ENCODE data around the gene BCL11A.

BCL11A gene

DNA sequence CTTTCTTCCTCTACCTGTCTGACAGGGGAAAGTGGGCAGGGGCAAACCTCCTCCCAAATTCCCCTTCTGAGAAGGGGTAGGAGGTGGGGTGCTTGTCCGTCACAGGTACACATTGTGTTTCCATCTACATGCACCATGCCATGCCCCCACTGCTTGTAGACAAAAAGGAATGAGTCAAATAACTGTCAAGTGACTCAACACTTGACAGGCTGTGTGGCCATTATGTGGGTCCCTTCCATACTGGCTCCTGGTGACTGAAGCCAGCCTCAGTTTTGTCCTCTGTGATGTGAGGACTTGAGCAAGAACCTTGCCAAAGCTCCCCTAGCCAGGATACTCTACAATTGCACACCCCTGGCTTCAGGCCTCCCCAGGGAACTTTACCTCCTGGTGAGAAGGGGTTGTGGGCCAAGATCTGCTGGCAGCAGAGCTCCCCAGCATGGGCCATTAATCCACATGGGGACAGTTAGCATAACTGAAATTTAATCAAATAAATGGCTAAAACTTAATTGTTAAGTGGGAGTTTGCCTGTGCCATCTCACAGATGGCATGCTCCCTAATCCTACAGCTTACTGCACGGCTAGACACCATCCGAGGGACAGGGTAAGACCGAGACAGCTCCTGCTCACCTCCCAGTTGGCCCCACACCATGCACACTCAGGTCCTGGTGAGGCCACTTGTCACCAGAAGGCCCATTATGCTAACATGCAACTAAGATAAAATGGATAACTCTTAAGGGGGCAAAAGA is 140.2 kb downstream of the BCL11A start:
- in situ Hi-C loops (cut with HindIII; ENCODE audit: low sequenced_read_pairs): no loop called here

DNA sequence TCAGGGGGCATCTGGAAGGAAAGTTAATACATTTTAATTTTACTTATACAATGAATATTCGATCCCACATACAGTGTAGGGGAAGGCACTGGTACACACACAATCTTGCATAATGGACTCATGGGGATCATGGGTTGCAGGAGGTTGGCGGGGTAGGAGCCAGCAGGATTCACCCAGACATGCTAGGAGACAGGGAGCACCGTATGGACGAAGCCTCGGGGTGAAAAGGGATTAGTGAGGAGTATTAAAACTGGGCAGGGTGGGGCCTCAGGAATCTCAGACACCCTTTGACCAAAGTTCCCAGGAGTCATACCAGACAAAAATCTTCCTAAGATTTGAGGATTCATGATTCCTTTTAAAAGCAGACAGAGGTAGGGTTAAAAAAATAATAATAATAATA is 140.8 kb downstream of the BCL11A start:
- in situ Hi-C loops (cut with HindIII; ENCODE audit: low sequenced_read_pairs): no loop called here

DNA sequence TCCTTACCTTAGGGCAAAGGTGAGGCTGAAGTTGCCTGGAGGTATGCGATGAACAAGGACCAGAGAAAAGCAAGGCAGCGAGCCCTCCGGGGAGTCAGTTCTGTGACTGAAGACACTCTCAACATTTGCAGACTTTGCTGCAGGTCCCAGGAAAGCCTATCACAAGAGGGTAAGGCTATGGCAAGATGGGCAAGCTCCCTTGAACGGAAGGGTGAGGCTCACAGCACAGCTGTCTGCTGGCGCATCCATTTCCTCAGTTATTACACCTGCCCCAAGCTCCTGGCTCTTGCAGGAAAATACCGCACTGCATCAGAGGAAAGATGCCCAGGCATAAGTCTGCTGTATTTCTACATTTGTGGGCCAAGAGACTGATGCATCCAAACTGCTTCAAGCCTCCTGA is 141.4 kb downstream of the BCL11A start:
- in situ Hi-C loops (cut with HindIII; ENCODE audit: low sequenced_read_pairs): no loop called here

DNA sequence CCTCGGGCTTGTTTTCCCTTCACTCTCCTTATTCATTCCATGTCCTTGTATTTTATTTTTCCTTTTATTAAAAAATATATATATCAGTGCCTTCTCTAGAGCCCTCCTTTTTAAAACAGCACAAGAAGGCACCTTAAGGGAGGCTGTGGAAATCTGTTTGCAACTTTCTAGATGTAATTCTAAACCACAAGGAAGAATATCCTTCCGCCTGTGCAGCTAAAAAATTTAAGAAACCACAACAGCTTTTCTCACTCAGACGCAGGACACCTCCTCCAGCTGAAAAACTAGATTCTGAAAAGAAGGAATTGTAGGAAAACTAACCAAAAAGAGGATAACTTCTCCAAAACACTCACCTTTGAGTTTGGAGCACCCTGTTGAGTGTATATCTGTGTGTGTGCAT is 142.2 kb downstream of the BCL11A start:
- in situ Hi-C loops (cut with HindIII; ENCODE audit: low sequenced_read_pairs): no loop called here

DNA sequence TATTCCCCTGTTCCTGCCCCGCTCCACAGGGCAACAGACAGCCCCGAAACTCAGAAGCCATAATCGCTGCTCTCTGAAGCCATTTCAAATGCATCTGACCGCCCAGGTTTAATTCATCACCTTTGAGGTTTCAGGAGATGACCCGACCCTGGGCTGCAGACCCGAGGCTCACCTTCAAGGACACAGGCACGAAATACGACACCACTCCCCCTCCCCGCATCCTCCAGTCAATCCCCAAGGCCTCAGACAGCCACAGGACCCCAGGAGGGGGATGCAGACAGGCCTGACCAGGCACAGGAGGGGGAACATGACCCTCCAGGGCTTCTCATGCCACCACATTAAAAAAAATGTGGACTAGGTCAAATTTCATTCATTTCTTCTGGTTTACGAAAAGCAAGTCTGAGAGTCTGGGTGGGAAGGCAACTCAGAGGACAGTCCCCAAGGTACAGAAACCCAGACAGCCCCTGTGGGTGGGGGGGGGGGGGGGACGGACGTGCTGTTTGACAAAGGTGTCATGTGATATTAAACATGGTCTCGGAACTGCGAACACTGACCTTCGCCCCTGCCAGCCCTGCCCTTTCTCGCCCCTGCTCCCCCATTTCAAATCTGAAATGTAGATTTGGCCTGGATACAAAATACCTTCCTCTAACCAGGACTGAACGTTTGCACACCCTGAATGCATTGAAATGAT is 142.9 kb downstream of the BCL11A start:
- in situ Hi-C loops (cut with HindIII; ENCODE audit: low sequenced_read_pairs): no loop called here

DNA sequence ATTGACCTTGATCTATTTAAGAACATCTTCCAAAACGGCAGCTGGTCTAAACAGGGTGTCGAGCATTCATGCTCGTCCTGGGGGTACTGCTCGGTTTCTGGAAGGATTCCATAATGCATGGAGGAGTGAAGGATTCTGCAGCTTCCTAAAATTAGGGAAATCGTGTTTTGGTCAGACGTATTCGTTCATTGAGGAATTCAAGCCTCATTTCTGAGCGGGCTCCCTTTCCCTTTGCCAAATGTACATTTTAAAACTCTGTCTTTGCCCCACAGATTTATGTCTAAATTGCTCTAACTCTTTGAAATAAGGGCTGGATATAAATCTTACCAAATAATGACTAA is 144.0 kb downstream of the BCL11A start:
- in situ Hi-C loops (cut with HindIII; ENCODE audit: low sequenced_read_pairs): no loop called here

DNA sequence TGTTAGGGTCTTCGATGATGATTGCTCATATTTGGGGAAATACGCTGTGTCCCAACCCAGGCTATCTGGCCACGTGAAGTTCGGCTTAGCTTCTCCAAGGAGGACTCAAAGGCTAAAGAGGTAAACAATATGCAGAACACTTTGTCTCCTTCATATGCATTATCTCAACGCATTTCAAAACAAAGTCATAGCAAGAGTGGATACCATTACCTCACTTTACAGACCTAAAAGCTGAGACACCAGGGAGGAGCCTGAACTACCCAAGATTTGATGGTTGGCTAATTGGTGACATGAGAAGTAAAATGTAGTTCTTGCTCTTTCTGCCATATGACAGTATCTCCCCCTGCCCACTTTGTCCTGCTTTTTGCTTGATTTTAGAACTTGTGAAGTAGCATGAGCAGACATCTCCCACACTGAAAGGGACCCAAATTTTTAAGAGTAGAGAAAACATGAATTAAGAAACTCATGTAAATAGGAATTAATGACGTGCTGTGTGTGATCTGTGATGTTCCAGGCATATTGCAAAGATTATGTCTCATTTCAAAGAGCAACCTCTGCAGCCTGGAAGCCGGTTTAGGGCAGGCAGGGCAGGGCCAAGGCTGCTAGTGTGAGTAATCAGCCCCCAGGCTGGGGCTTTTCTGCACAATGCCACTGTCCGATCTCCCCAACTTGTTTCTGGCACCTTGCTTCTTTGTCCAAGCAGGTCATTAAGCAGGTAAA is 144.5 kb downstream of the BCL11A start:
- in situ Hi-C loops (cut with HindIII; ENCODE audit: low sequenced_read_pairs): no loop called here

DNA sequence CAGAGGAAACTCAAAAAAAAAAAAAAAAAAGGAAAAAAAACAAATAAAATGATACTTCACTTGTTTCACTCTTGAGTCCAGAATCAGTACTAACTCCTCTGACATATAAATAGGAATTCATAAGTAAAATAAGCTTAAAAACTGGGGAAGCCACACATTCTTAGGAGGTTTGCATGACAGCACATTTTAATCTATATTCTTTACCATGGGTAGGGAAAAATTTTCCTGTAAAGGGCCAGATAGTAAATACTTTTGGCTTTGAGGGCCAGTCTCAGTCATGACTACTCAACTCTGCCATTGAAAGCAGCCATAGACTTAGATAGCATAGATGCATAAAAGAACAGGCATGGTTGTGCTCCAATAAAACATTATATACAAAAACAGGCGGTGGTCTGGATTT is 145.2 kb downstream of the BCL11A start:
- in situ Hi-C loops (cut with HindIII; ENCODE audit: low sequenced_read_pairs): no loop called here

DNA sequence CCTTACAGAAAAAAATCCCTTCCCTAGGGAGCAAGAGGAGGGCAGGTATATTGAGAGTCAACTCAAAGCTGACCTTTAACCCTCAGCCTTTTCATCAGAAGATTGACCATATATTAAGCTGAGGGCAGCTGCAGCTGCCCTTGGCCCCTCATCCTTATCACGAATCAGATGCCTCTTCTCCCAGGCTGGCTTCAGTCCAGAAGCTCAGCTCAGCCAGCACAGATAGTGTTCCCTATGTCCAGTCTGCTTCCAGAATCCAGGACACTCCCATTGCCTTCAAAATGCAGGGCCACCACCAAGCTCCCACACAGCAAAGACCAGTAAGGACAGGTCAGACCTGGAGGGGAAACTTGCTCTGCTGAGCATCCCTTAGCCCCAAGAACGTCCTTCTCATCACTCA is 146.1 kb downstream of the BCL11A start:
- in situ Hi-C loops (cut with HindIII; ENCODE audit: low sequenced_read_pairs): no loop called here

DNA sequence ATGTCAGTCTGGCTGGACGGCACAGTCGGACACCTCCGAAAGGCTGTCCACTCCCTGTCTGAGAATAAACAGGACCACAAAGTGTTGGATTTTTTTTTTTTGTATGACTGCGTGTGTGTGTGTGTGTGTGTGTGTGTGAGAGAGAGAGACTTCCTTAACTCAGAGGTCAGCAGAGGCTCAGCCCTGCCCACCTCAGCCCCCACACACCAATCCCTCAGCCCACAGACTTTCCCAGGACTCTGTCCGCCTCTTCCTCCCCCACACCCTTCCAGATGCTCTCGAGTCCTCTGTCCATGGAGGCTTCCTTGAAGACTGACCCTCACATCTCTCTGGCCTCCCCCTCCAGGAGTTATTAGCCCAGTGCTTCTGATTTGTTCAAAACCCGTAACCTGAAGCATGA is 147.3 kb downstream of the BCL11A start:
- in situ Hi-C loops (cut with HindIII; ENCODE audit: low sequenced_read_pairs): no loop called here

DNA sequence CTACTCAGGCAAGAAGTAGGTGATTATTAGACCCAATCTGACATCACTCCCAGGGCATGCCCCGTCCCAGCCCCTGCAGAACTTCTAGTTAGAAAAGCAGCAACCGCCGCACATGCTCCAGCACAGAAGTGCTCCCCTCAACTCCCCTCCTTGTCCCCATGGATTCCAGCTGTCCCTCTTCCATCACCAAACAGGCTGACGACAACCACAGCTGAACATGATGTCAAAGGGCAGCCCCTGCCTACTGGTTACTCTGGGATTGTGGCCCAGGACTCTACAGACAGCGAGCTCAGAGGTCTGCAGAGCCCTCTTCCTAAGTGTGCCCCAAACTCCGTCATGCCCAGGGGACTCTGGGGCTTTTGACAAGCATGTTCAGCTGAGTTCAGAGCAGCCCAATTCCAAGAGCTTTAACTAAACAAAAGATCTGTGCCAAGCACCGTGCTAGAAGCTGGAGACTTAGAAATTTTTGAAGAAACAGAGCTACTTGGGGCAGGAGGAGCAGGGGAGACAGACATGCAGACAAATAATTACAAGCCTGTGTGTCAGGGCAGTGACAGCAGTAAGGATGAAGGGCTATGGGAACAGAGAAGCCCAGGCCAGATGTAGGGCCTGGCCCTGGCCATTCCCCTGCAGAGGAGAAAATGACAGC is 148.1 kb downstream of the BCL11A start:
- in situ Hi-C loops (cut with HindIII; ENCODE audit: low sequenced_read_pairs): no loop called here

Measured in endothelial cell of hepatic sinusoid (primary cell).